GM12892 (cell line): ENCODE measurements around the gene PSENEN.

Experiments used
- DNase-seq: peaks from one replicate; pipeline ENCODE4 v3.0.0; 2011; ENCODE audit not compliant: insufficient read length
- FAIRE-seq: peaks from 2 replicates; lab custom pipeline; 2011; peaks lifted over from hg19 to GRCh38; lab: Jason Lieb, UNC
- POLR2A ChIP-seq: IDR thresholded peaks from 2 replicates; pipeline ENCODE4 v1.6.1; 2011; ENCODE audit warnings: low read depth, low read length, control low read depth
- POLR2AphosphoS5 ChIP-seq: IDR thresholded peaks from 2 replicates; pipeline ENCODE4 v1.6.1; 2011; ENCODE audit warnings: low read depth, low read length, control low read depth
- TAF1 ChIP-seq: IDR thresholded peaks from 2 replicates; pipeline ENCODE4 v1.6.1; 2011; ENCODE audit warnings: low read depth, mild to moderate bottlenecking, control low read depth, low read length, borderline replicate concordance

PSENEN gene

DNA sequence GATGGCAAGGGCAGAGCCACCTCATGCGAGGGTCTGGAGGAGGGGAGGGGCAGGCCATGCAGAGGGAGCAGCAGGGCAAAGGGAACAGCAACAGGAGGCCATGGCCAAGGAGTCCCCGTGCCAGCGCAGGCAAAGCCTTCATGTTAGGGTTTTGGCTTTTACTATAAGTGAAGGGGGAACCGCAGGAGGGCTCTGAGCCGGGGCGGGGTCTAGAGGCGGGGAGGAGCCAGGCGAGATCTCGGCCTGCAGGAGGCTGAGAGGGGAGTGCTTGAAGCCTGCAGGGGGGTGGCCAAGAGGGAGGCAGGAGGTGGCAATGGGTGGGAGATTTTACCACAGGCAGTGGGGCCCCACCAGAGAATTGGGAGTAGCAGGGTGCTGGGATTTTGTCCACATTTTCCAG, 36.2 kb downstream of the PSENEN start:
- FAIRE-seq = no peak
- no peak for DNase-seq
- no peak for TF ChIP-seq TAF1
- no peak for TF ChIP-seq POLR2A
- TF ChIP-seq POLR2AphosphoS5 = no peak

DNA sequence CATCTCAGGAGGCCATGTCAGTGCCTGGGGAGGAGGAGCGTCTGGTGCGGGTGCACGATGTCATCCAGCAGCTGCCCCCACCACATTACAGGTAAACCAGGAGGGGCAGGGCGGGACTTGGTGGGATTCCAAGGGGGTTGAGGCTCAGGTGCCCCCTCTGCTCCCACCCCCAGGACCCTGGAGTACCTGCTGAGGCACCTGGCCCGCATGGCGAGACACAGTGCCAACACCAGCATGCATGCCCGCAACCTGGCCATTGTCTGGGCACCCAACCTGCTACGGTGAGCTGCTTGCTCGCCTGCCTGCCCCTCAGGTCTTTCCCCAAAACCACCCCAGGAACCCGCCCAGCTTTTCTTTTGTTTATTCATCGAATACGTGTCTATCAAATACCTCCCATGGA, 37.1 kb downstream of the PSENEN start:
- no peak for DNase-seq
- TF ChIP-seq POLR2A (no peak), POLR2AphosphoS5 (no peak), TAF1 (no peak)
- FAIRE-seq = no peak

DNA sequence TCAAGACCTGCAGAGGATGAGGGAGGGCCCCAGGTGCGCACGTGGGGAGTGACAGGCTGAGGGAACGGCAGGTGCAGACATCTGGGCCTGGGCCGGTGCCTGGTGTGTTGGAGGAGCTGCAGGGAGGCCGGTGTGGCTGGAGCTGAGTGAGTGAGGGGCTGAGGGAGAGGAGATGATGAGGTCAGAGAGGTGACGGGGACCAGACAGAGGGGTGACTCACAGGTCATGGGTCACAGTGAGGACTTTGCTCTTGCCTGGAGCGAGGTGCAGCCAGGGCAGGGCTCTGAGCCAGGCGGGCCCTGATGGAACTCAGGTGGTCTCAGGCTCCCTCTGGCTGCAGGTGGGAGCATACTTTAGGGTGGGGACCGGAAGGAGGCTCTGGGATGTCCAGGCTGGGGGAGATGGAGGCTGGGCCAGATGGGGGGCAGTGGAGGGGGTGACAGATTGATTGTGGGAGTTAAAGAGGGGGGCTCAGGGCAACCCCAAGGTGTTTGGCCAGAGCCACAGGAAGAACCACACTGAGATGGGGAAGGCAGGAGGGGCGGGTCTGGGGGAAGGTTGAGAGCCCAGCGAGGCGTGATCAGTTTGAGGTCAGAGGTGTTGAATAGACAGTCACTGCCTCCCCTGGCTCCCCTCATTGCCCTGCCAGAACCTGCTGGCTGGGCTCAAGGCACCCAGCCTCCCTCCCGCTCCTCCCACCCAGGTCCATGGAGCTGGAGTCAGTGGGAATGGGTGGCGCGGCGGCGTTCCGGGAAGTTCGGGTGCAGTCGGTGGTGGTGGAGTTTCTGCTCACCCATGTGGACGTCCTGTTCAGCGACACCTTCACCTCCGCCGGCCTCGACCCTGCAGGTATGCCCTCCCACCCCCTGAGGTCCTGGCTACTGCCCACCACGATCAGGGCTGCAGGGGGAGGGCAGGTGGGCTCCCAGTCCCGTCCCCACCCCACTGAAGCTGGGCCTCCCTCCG, 38.3 kb downstream of the PSENEN start:
- FAIRE-seq = no peak
- TF ChIP-seq TAF1 (no peak), POLR2AphosphoS5 (no peak), POLR2A (no peak)

DNA sequence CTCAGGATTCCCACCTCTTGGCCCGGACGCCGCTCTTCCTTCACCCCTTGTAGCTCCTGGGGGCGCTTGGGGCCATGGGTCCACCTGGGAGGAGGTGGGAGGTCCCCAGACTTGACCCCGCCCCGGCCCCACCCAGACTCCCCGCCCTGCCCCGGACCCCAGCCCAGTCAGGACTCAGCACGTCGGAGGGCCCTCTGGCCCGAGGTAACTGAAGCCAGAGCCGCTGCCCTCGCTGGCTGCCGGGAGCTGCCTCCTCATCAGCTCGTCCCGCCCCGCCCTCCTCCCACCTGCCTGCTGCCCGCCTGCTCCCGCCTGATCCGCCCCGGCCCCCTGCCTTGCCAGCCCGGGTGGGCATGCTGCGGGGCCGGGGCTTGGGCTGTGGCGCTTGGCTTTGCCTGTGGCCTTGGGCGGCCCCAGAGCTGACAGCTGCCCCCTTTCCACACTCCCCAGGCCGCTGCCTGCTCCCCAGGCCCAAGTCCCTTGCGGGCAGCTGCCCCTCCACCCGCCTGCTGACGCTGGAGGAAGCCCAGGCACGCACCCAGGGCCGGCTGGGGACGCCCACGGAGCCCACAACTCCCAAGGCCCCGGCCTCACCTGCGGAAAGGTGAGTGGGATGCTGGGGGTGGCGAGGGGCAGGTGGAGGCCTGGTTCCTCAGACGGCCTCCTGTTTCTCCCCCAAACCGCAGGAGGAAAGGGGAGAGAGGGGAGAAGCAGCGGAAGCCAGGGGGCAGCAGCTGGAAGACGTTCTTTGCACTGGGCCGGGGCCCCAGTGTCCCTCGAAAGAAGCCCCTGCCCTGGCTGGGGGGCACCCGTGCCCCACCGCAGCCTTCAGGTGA, 39.3 kb downstream of the PSENEN start:
- FAIRE-seq = no peak
- no peak for TF ChIP-seq POLR2AphosphoS5
- no peak for TF ChIP-seq POLR2A
- TF ChIP-seq TAF1 = no peak
- no peak for DNase-seq

More for the DNA sequence above, 38.3 kb downstream of the PSENEN start:
- DNase-seq = no peak

DNA sequence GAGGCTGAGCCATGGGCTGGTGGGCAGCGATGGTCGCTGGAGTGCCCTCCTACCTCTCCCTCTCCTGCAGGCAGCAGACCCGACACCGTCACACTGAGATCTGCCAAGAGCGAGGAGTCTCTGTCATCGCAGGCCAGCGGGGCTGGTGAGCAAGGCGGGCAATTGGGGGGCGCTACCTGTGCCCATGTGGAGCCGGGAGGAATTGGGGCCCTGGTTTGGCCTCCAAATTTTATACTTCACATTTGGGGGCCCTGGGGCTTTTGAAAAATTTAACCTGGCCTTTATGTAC, 39.8 kb downstream of the PSENEN start:
- TF ChIP-seq POLR2AphosphoS5 (no peak), POLR2A (no peak), TAF1 (no peak)
- DNase-seq (no peak), FAIRE-seq (no peak)

DNA sequence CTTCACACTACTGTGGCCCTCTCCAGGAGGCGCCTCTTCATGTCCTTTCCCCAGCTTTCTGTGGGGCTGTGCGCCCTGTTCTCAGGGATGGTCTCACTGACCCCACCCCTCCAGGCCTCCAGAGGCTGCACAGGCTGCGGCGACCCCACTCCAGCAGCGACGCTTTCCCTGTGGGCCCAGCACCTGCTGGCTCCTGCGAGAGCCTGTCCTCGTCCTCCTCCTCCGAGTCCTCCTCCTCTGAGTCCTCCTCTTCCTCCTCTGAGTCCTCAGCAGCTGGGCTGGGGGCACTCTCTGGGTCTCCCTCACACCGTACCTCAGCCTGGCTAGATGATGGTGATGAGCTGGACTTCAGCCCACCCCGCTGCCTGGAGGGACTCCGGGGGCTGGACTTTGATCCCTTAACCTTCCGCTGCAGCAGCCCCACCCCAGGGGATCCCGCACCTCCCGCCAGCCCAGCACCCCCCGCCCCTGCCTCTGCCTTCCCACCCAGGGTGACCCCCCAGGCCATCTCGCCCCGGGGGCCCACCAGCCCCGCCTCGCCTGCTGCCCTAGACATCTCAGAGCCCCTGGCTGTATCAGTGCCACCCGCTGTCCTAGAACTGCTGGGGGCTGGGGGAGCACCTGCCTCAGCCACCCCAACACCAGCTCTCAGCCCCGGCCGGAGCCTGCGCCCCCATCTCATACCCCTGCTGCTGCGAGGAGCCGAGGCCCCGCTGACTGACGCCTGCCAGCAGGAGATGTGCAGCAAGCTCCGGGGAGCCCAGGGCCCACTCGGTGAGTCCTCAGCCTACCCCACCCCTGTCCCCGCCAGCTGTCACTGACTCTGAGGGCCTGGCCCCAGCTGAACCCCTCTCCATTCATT, 41.1 kb downstream of the PSENEN start:
- TF ChIP-seq POLR2A = no peak
- TF ChIP-seq TAF1 = no peak
- no peak for TF ChIP-seq POLR2AphosphoS5
- DNase-seq = no peak
- FAIRE-seq = no peak

DNA sequence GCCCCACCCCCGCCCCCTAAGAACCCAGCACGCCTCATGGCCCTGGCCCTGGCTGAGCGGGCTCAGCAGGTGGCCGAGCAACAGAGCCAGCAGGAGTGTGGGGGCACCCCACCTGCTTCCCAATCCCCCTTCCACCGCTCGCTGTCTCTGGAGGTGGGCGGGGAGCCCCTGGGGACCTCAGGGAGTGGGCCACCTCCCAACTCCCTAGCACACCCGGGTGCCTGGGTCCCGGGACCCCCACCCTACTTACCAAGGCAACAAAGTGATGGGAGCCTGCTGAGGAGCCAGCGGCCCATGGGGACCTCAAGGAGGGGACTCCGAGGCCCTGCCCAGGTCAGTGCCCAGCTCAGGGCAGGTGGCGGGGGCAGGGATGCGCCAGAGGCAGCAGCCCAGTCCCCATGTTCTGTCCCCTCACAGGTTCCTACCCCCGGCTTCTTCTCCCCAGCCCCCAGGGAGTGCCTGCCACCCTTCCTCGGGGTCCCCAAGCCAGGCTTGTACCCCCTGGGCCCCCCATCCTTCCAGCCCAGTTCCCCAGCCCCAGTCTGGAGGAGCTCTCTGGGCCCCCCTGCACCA, 41.9 kb downstream of the PSENEN start:
- TF ChIP-seq POLR2AphosphoS5 = no peak
- no peak for TF ChIP-seq POLR2A
- TF ChIP-seq TAF1 = no peak
- FAIRE-seq = no peak
- no peak for DNase-seq

DNA sequence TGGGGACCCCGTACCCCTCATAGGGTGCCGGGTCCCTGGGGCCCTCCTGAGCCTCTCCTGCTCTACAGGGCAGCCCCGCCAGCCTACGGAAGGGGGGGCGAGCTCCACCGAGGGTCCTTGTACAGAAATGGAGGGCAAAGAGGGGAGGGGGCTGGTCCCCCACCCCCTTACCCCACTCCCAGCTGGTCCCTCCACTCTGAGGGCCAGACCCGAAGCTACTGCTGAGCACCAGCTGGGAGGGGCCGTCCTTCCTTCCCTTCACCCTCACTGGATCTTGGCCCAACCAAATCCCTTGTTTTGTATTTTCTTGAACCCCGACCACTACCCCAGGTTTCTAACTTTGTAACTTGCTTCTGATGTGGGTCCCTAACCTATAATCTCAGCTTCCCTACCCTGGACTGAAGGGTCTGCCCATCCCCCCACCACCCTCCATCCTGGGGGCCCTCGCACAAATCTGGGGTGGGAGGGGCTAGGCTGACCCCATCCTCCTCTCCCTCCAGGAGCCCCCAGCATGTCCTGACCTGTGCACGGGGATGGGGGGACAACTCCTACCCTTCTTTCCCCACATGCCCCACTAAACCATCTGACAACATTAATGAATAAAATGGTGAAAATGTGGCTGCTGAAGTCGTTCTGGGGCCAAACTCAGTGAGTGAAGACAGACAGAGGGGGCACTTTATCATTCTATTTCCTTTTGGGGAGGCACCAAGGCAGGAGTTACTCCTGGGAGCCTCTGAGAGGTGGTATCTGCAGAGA, 42.9 kb downstream of the PSENEN start:
- FAIRE-seq (no peak), DNase-seq (no peak)
- no peak for TF ChIP-seq POLR2A
- TF ChIP-seq POLR2AphosphoS5 = no peak
- TF ChIP-seq TAF1 = no peak

DNA sequence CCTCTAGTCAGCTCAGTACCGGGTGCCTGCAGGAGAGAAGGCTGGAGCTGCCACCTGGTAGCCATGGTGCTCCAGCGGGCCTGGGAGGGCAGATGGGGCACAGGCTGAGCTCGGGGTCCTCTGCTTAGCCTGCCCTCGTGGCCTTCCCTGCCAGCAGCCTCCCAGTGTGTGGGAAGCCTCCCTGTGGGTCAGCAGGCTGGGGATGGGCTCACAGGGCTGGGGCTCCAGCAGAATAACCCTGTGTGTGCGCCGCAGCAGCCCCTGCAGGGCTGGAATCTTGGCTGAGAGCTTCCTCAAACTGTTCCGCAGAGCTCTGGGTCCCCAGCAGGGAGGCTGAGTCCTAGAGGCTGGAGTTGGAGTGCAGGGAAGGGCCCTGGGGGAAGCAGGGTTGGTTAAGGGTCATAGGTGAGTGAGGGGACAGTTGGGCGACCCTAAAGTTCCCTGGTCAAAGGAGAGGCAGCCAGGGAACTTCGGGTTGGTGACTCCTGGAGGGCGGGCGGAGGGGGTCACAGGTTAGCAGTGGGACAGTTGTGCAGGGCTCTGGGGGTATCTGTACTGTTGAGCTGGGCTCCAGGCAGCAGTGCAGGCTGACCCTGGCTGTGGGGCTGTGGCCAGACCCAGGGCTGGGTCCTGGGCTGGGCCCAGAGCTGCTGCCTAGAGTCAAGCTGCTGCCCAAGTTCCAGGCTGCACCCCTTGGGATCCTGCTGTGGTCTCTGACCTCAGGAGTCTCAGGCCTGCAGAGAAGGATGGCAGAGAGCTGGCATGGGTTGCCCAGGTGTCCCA, 43.9 kb downstream of the PSENEN start:
- FAIRE-seq (no peak), DNase-seq (no peak)
- TF ChIP-seq TAF1 (no peak), POLR2A (no peak), POLR2AphosphoS5 (no peak)
